Left lung (tissue), 10 donors: ENCODE results near the gene SPC24. TPM values are rescaled to one million over a fixed set of nuclear protein-coding genes. Genes with fewer than 3 reads are reported as not detected.

Source experiments
- ATAC-seq: fragments of 200-7000 bp; cut with Tn5 transposase; one replicate; pipeline ENCODE4 v1.9.1; 2020; ENCODE audit warnings: moderate library complexity
- DNase-seq, 4 donors: peaks; one replicate each; pipeline ENCODE4 v3.0.0-alpha.2; 2013 to 2020
- H3K27ac ChIP-seq, 2 donors: fragments of 200-600 bp; sonication (generic) in 1 of 2; one replicate each; pipeline versions ENCODE4 v1.5.0 to v1.8.0; 2020 to 2021
- H3K27me3 ChIP-seq, 2 donors: fragments of 200-600 bp; sonication (generic) in 1 of 2; one replicate each; pipeline versions ENCODE4 v1.5.0 to v1.8.0; 2020 to 2021
- H3K36me3 ChIP-seq, 2 donors: fragments of 200-600 bp; sonication (generic) in 1 of 2; one replicate each; pipeline versions ENCODE4 v1.5.0 to v1.8.0; 2020 to 2021
- H3K4me1 ChIP-seq, 2 donors: fragments of 200-600 bp; one replicate each; pipeline ENCODE4 v1.8.0; 2021
- H3K4me3 ChIP-seq, 2 donors: fragments of 200-600 bp; sonication (generic) in 1 of 2; one replicate each; pipeline versions ENCODE4 v1.5.0 to v1.8.0; 2020 to 2021; ENCODE audit warnings: mild to moderate bottlenecking in 1 of 2
- H3K9me3 ChIP-seq, 2 donors: fragments of 200-600 bp; sonication (generic) in 1 of 2; one replicate each; pipeline versions ENCODE4 v1.5.0 to v1.8.0; 2020 to 2021
- CTCF ChIP-seq, 2 donors: fragments of 200-600 bp; sonication (generic) in 1 of 2; IDR thresholded peaks; one replicate each; pipeline versions ENCODE4 v1.5.0 to v1.8.0; 2021; ENCODE audit warnings: antibody characterized with exemption in 2 of 2
- intact Hi-C, 2 donors: fragments of 100-400 bp; cut with DNase I; formaldehyde crosslinking; loops; one replicate each; pipeline versions ENCODE4 v1.11.2 to v1.14.2; 2022
- polyA plus RNA-seq, 6 donors: library from polyadenylated mRNA; unstranded; fragments of 120-200 nt; gene quantifications; one replicate each; pipeline ENCODE4 v1.2.1, GENCODE V29; 2013; ENCODE audit not compliant: insufficient read length in 6 of 6
- total RNA-seq, 2 donors: library from RNA; stranded (reverse); fragmentation: NEBNext Ultra II Directional; extraction: Animal tissue kit (Norgen Biotek cat#: 25700); gene quantifications; one replicate each; pipeline ENCODE4 v1.2.1, GENCODE V29; 2021
- donor health status: DM: no; HTN: yes; CAD: no.
- donor health status: DM: no; HTN: no; CAD: no.

SPC24 gene
- total and polyA plus RNA-seq, 8 donors: 5.4 to 40.2 (median 20.3) TPM

GRCh38 chr19:11159598-11160439, 4.2 kb upstream of the SPC24 start:
- peaks cover 0 to 4% of the 10 kb centered on the region in 2 donors for H3K9me3 ChIP-seq
- peaks cover 5 to 49% of the 10 kb centered on the region in 2 donors for H3K4me1 ChIP-seq
- no peak overlapping the region for H3K4me3 ChIP-seq
- TF ChIP-seq CTCF (IDR thresholded peaks at IDR 0.05): no peak
- H3K36me3 ChIP-seq: no peaks in the 10 kb centered on the region
- peak overlapping the region; percentile 56 to 58 for H3K27ac ChIP-seq
- no peaks in the 10 kb centered on the region for H3K27me3 ChIP-seq
- no peak for ATAC-seq
- peak in 1 of 4 donors; percentile 77 for DNase-seq
- intact Hi-C loops: no loop called here

- ATAC-seq: no peak
- H3K4me3 ChIP-seq: peak overlapping the region in 1 of 2 donors; percentile 59
- H3K36me3 ChIP-seq: no peaks in the 10 kb centered on the region
- intact Hi-C loops: no loop called here
- TF ChIP-seq CTCF (IDR thresholded peaks at IDR 0.05): no peak
- peaks cover 14 to 45% of the 10 kb centered on the region in 2 donors for H3K4me1 ChIP-seq
- no peak overlapping the region for H3K27ac ChIP-seq
- no peaks in the 10 kb centered on the region for H3K27me3 ChIP-seq
- DNase-seq: no peak
- no peaks in the 10 kb centered on the region for H3K9me3 ChIP-seq
Measured at GRCh38 chr19:11154683-11155047, 917 bp downstream of the SPC24 start.

GRCh38 chr19:11152318-11153062, 3.1 kb downstream of the SPC24 start:
- TF ChIP-seq CTCF (IDR thresholded peaks at IDR 0.05): no peak

GRCh38 chr19:11151181-11151580, 4.4 kb downstream of the SPC24 start:
- DNase-seq (peak in 1 of 4 donors; percentile 81), ATAC-seq (peak; percentile 10)
- Histone ChIP-seq H3K36me3 (peaks cover 0 to 5% of the 10 kb centered on the region in 2 donors), H3K9me3 (no peaks in the 10 kb centered on the region), H3K4me3 (no peak overlapping the region), H3K27me3 (no peaks in the 10 kb centered on the region), H3K4me1 (peaks cover 14 to 19% of the 10 kb centered on the region in 2 donors), H3K27ac (peak overlapping the region; percentile 23 to 47)
- no peak for TF ChIP-seq CTCF (IDR thresholded peaks at IDR 0.05)
- intact Hi-C loops: no loop called here

More at GRCh38 chr19:11152318-11153062, 3.1 kb downstream of the SPC24 start:
- Histone ChIP-seq H3K9me3 (no peaks in the 10 kb centered on the region), H3K36me3 (no peaks in the 10 kb centered on the region), H3K4me1 (peaks cover 14 to 23% of the 10 kb centered on the region in 2 donors), H3K4me3 (no peak overlapping the region), H3K27me3 (no peaks in the 10 kb centered on the region), H3K27ac (peak overlapping the region in 1 of 2 donors; percentile 41)
- intact Hi-C loops: no loop called here
- ATAC-seq (peak; percentile 15), DNase-seq (no peak)

GRCh38 chr19:11148001-11148400, 7.6 kb downstream of the SPC24 start:
- H3K27ac ChIP-seq: no peak overlapping the region
- ATAC-seq (no peak), DNase-seq (no peak)
- H3K4me1 ChIP-seq: peaks cover 17 to 18% of the 10 kb centered on the region in 2 donors
- TF ChIP-seq CTCF (IDR thresholded peaks at IDR 0.05): no peak
- no peaks in the 10 kb centered on the region for H3K9me3 ChIP-seq
- intact Hi-C loops: loop anchor here in 1 of 2 donors (10.0 kb wide), 1 partner anchor 47 kb away; the partner anchor contains the start of gene KANK2
- no peaks in the 10 kb centered on the region for H3K27me3 ChIP-seq
- H3K4me3 ChIP-seq: no peak overlapping the region
- H3K36me3 ChIP-seq: peaks cover 0 to 15% of the 10 kb centered on the region in 2 donors
